Body of pancreas (tissue), 4 donors: ENCODE measurements around the gene HJURP.

Experiments
- POLR2A ChIP-seq, 3 donors: fragments of 450-650 bp; IDR thresholded peaks; one replicate each; pipeline ENCODE4 v1.6.1; 2016; ENCODE audit warnings: antibody characterized with exemption in 3 of 3, mild to moderate bottlenecking in 2 of 3
- TF ChIP-seq, protein P1 (sequence below), 7 experiments: fragments of 450-650 bp in 4 of 7; fragments of 200-600 bp in 3 of 7; sonication (generic) in 3 of 7; IDR thresholded peaks; one replicate each; pipeline ENCODE4 v1.5.1; 2016 to 2019; ENCODE audit warnings: antibody characterized with exemption in 7 of 7

- TF ChIP-seq, protein P1, sequence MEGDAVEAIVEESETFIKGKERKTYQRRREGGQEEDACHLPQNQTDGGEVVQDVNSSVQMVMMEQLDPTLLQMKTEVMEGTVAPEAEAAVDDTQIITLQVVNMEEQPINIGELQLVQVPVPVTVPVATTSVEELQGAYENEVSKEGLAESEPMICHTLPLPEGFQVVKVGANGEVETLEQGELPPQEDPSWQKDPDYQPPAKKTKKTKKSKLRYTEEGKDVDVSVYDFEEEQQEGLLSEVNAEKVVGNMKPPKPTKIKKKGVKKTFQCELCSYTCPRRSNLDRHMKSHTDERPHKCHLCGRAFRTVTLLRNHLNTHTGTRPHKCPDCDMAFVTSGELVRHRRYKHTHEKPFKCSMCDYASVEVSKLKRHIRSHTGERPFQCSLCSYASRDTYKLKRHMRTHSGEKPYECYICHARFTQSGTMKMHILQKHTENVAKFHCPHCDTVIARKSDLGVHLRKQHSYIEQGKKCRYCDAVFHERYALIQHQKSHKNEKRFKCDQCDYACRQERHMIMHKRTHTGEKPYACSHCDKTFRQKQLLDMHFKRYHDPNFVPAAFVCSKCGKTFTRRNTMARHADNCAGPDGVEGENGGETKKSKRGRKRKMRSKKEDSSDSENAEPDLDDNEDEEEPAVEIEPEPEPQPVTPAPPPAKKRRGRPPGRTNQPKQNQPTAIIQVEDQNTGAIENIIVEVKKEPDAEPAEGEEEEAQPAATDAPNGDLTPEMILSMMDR (IDR thresholded peaks at IDR 0.05) = no peak
- no peak for TF ChIP-seq POLR2A (IDR thresholded peaks at IDR 0.05)
Observed at GRCh38 chr2:233850745-233851144, 3.6 kb downstream of the HJURP start.
